Epithelial cell of prostate (primary cell): Measurements from ENCODE around the gene DNAH12.
"Not testable (repeated sequence)": the region's sequence is repeated elsewhere in the genome, so short reads cannot be mapped to it uniquely, and the experiment has no call there.

Experiments used
- DNase-seq: peaks from one replicate; pipeline ENCODE4 v3.0.0-alpha.2; 2011; ENCODE audit warnings: low read depth, low spot score
- H3K27ac ChIP-seq: fragments of 450-650 bp; 2 replicates; pipeline ENCODE4 v1.5.1; 2017; ENCODE audit warnings: mild to moderate bottlenecking

The DNAH12 gene

GRCh38 chr3:57434041-57434440 is 110.1 kb downstream of the DNAH12 start:
- H3K27ac ChIP-seq, result no peak overlapping the region
- peak; percentile 1 for DNase-seq

- no peak for DNase-seq
- H3K27ac ChIP-seq, result no peak overlapping the region
Measured at GRCh38 chr3:57423335-57423734, 120.8 kb downstream of the DNAH12 start.

GRCh38 chr3:57421336-57421735 is 122.8 kb downstream of the DNAH12 start:
- DNase-seq, result no peak
- no peak overlapping the region for H3K27ac ChIP-seq

- no peak for DNase-seq
- no peak overlapping the region for H3K27ac ChIP-seq
Measured at GRCh38 chr3:57420001-57420400, 124.1 kb downstream of the DNAH12 start.

- no peak overlapping the region for H3K27ac ChIP-seq
- DNase-seq, result no peak
Measured at GRCh38 chr3:57411715-57412114, 132.4 kb downstream of the DNAH12 start.

GRCh38 chr3:57409471-57409870 is 134.7 kb downstream of the DNAH12 start:
- H3K27ac ChIP-seq, result no peak overlapping the region
- no peak for DNase-seq

GRCh38 chr3:57402675-57403074 is 141.5 kb downstream of the DNAH12 start:
- DNase-seq, result no peak
- H3K27ac ChIP-seq, result no peak overlapping the region

- no peak overlapping the region for H3K27ac ChIP-seq
- no peak for DNase-seq
Measured at GRCh38 chr3:57397175-57398026, 146.7 kb downstream of the DNAH12 start.

GRCh38 chr3:57393977-57394376 is 150.2 kb downstream of the DNAH12 start:
- no peak for DNase-seq
- H3K27ac ChIP-seq, result no peak overlapping the region

GRCh38 chr3:57391767-57392166 is 152.4 kb downstream of the DNAH12 start:
- no peak for DNase-seq
- no peak overlapping the region for H3K27ac ChIP-seq

GRCh38 chr3:57389271-57389670 is 154.9 kb downstream of the DNAH12 start:
- H3K27ac ChIP-seq, result no peak overlapping the region
- no peak for DNase-seq

GRCh38 chr3:57386307-57386706 is 157.8 kb downstream of the DNAH12 start:
- no peak overlapping the region for H3K27ac ChIP-seq
- DNase-seq, result no peak

GRCh38 chr3:57385498-57385897 is 158.6 kb downstream of the DNAH12 start:
- H3K27ac ChIP-seq, result no peak overlapping the region
- DNase-seq, result no peak

GRCh38 chr3:57383838-57384237 is 160.3 kb downstream of the DNAH12 start:
- no peak for DNase-seq
- no peak overlapping the region for H3K27ac ChIP-seq

GRCh38 chr3:57383406-57383805 is 160.7 kb downstream of the DNAH12 start:
- H3K27ac ChIP-seq, result no peak overlapping the region
- no peak for DNase-seq

- H3K27ac ChIP-seq, result no peak overlapping the region
- DNase-seq, result no peak
Measured at GRCh38 chr3:57382933-57383332, 161.2 kb downstream of the DNAH12 start.

- DNase-seq, result no peak
- no peak overlapping the region for H3K27ac ChIP-seq
Measured at GRCh38 chr3:57370341-57370740, 173.8 kb downstream of the DNAH12 start.

GRCh38 chr3:57365089-57365488 is 179.1 kb downstream of the DNAH12 start:
- not testable (repeated sequence) for H3K27ac ChIP-seq, DNase-seq

- H3K27ac ChIP-seq, DNase-seq: not testable (repeated sequence)
Measured at GRCh38 chr3:57356275-57356674, 187.9 kb downstream of the DNAH12 start.

GRCh38 chr3:57354768-57355167 is 189.4 kb downstream of the DNAH12 start:
- DNase-seq, result no peak
- H3K27ac ChIP-seq, result no peak overlapping the region

- no peak for DNase-seq
Measured at GRCh38 chr3:57350271-57350670, 193.9 kb downstream of the DNAH12 start.

GRCh38 chr3:57339071-57339642 is 205.0 kb downstream of the DNAH12 start:
- DNase-seq, H3K27ac ChIP-seq: not testable (repeated sequence)

More at GRCh38 chr3:57350271-57350670, 193.9 kb downstream of the DNAH12 start:
- H3K27ac ChIP-seq, result no peak overlapping the region
